ENCODE results near the gene USO1.
"Not testable (repeated sequence)": the region's sequence is repeated elsewhere in the genome, so short reads cannot be mapped to it uniquely, and the experiment has no call there.

The USO1 gene

GRCh38 chr4:75715105-75715799 lies 9.1 kb upstream of the USO1 start:
- H3K9ac ChIP-seq (ENCODE audit: low read length), result no peak overlapping the region
- H3K27ac ChIP-seq (ENCODE audit: low read depth, low read length), result peak overlapping the region; percentile 16
- no peaks in the 10 kb centered on the region for H3K9me3 ChIP-seq (ENCODE audit: low read length)
- no peaks in the 10 kb centered on the region for H3K36me3 ChIP-seq (ENCODE audit: insufficient read depth, low read length)
- H3K4me3 ChIP-seq (ENCODE audit: low read depth in 1 of 2, low read length in 2 of 2), result no peak overlapping the region
- H3K4me1 ChIP-seq (ENCODE audit: insufficient read depth, low read length), result peaks cover 18% of the 10 kb centered on the region
- H3K27me3 ChIP-seq (ENCODE audit: control insufficient read depth in 1 of 2, insufficient read depth in 2 of 2, low read length in 2 of 2), result no peaks in the 10 kb centered on the region

GRCh38 chr4:75716054-75716453 lies 8.3 kb upstream of the USO1 start:
- H3K27me3 ChIP-seq (ENCODE audit: control insufficient read depth in 1 of 2, insufficient read depth in 2 of 2, low read length in 2 of 2); H3K27ac ChIP-seq (ENCODE audit: low read depth, low read length); H3K9ac ChIP-seq (ENCODE audit: low read length); H3K9me3 ChIP-seq (ENCODE audit: low read length); H3K36me3 ChIP-seq (ENCODE audit: insufficient read depth, low read length); H3K4me3 ChIP-seq (ENCODE audit: low read depth in 1 of 2, low read length in 2 of 2): not testable (repeated sequence)
- peaks cover 18% of the 10 kb centered on the region for H3K4me1 ChIP-seq (ENCODE audit: insufficient read depth, low read length)

- H3K9me3 ChIP-seq (ENCODE audit: low read length), result no peaks in the 10 kb centered on the region
- H3K9ac ChIP-seq (ENCODE audit: low read length), result no peak overlapping the region
- H3K27ac ChIP-seq (ENCODE audit: low read depth, low read length), result no peak overlapping the region
- peaks cover 18% of the 10 kb centered on the region for H3K4me1 ChIP-seq (ENCODE audit: insufficient read depth, low read length)
- no peak overlapping the region for H3K4me3 ChIP-seq (ENCODE audit: low read depth in 1 of 2, low read length in 2 of 2)
- no peaks in the 10 kb centered on the region for H3K36me3 ChIP-seq (ENCODE audit: insufficient read depth, low read length)
- no peaks in the 10 kb centered on the region for H3K27me3 ChIP-seq (ENCODE audit: control insufficient read depth in 1 of 2, insufficient read depth in 2 of 2, low read length in 2 of 2)
Observed at GRCh38 chr4:75717408-75717807, 7.0 kb upstream of the USO1 start.

GRCh38 chr4:75718529-75718928 lies 5.8 kb upstream of the USO1 start:
- Histone ChIP-seq H3K9ac (ENCODE audit: low read length) (no peak overlapping the region), H3K4me3 (ENCODE audit: low read depth in 1 of 2, low read length in 2 of 2) (no peak overlapping the region), H3K27ac (ENCODE audit: low read depth, low read length) (no peak overlapping the region), H3K4me1 (ENCODE audit: insufficient read depth, low read length) (peaks cover 25% of the 10 kb centered on the region), H3K27me3 (ENCODE audit: control insufficient read depth in 1 of 2, insufficient read depth in 2 of 2, low read length in 2 of 2) (no peaks in the 10 kb centered on the region), H3K36me3 (ENCODE audit: insufficient read depth, low read length) (no peaks in the 10 kb centered on the region), H3K9me3 (ENCODE audit: low read length) (no peaks in the 10 kb centered on the region)

- Histone ChIP-seq H3K9ac (ENCODE audit: low read length) (no peak overlapping the region), H3K9me3 (ENCODE audit: low read length) (no peaks in the 10 kb centered on the region), H3K36me3 (ENCODE audit: insufficient read depth, low read length) (no peaks in the 10 kb centered on the region), H3K4me3 (ENCODE audit: low read depth in 1 of 2, low read length in 2 of 2) (no peak overlapping the region), H3K4me1 (ENCODE audit: insufficient read depth, low read length) (peaks cover 23% of the 10 kb centered on the region), H3K27me3 (ENCODE audit: control insufficient read depth in 1 of 2, insufficient read depth in 2 of 2, low read length in 2 of 2) (no peaks in the 10 kb centered on the region), H3K27ac (ENCODE audit: low read depth, low read length) (no peak overlapping the region)
Observed at GRCh38 chr4:75722417-75722816, 2.0 kb upstream of the USO1 start.

GRCh38 chr4:75723163-75724065 lies 963 bp upstream of the USO1 start:
- peak overlapping the region; percentile 79 to 94 for H3K4me3 ChIP-seq (ENCODE audit: low read depth in 1 of 2, low read length in 2 of 2)
- peaks cover 27% of the 10 kb centered on the region for H3K4me1 ChIP-seq (ENCODE audit: insufficient read depth, low read length)
- H3K27ac ChIP-seq (ENCODE audit: low read depth, low read length), result peak overlapping the region; percentile 100
- no peaks in the 10 kb centered on the region for H3K27me3 ChIP-seq (ENCODE audit: control insufficient read depth in 1 of 2, insufficient read depth in 2 of 2, low read length in 2 of 2)
- H3K9ac ChIP-seq (ENCODE audit: low read length), result peak overlapping the region; percentile 39
- no peaks in the 10 kb centered on the region for H3K9me3 ChIP-seq (ENCODE audit: low read length)
- H3K36me3 ChIP-seq (ENCODE audit: insufficient read depth, low read length), result no peaks in the 10 kb centered on the region

GRCh38 chr4:75724867-75725724 lies 719 bp downstream of the USO1 start:
- Histone ChIP-seq H3K9me3 (ENCODE audit: low read length) (no peaks in the 10 kb centered on the region), H3K27ac (ENCODE audit: low read depth, low read length) (peak overlapping the region; percentile 100), H3K4me1 (ENCODE audit: insufficient read depth, low read length) (peaks cover 31% of the 10 kb centered on the region), H3K9ac (ENCODE audit: low read length) (peak overlapping the region; percentile 98), H3K4me3 (ENCODE audit: low read depth in 1 of 2, low read length in 2 of 2) (peak overlapping the region; percentile 79 to 94), H3K27me3 (ENCODE audit: control insufficient read depth in 1 of 2, insufficient read depth in 2 of 2, low read length in 2 of 2) (no peaks in the 10 kb centered on the region), H3K36me3 (ENCODE audit: insufficient read depth, low read length) (no peaks in the 10 kb centered on the region)

- not testable (repeated sequence) for H3K36me3 ChIP-seq (ENCODE audit: insufficient read depth, low read length); H3K27me3 ChIP-seq (ENCODE audit: control insufficient read depth in 1 of 2, insufficient read depth in 2 of 2, low read length in 2 of 2); H3K9me3 ChIP-seq (ENCODE audit: low read length)
- H3K4me1 ChIP-seq (ENCODE audit: insufficient read depth, low read length), result peaks cover 35% of the 10 kb centered on the region
- peak overlapping the region; percentile 100 for H3K27ac ChIP-seq (ENCODE audit: low read depth, low read length)
- H3K4me3 ChIP-seq (ENCODE audit: low read depth in 1 of 2, low read length in 2 of 2), result peak overlapping the region; percentile 79 to 94
- peak overlapping the region; percentile 98 for H3K9ac ChIP-seq (ENCODE audit: low read length)
Observed at GRCh38 chr4:75725942-75726538, 1.7 kb downstream of the USO1 start.

GRCh38 chr4:75726577-75726976 lies 2.2 kb downstream of the USO1 start:
- Histone ChIP-seq H3K4me3 (ENCODE audit: low read depth in 1 of 2, low read length in 2 of 2) (peak overlapping the region in 1 of 2 donors; percentile 8), H3K36me3 (ENCODE audit: insufficient read depth, low read length) (no peaks in the 10 kb centered on the region), H3K27me3 (ENCODE audit: control insufficient read depth in 1 of 2, insufficient read depth in 2 of 2, low read length in 2 of 2) (no peaks in the 10 kb centered on the region), H3K4me1 (ENCODE audit: insufficient read depth, low read length) (peaks cover 35% of the 10 kb centered on the region), H3K27ac (ENCODE audit: low read depth, low read length) (peak overlapping the region; percentile 20), H3K9ac (ENCODE audit: low read length) (peak overlapping the region; percentile 41), H3K9me3 (ENCODE audit: low read length) (no peaks in the 10 kb centered on the region)

GRCh38 chr4:75727073-75727472 lies 2.7 kb downstream of the USO1 start:
- H3K27me3 ChIP-seq (ENCODE audit: control insufficient read depth in 1 of 2, insufficient read depth in 2 of 2, low read length in 2 of 2), result no peaks in the 10 kb centered on the region
- H3K4me3 ChIP-seq (ENCODE audit: low read depth in 1 of 2, low read length in 2 of 2), result no peak overlapping the region
- no peaks in the 10 kb centered on the region for H3K9me3 ChIP-seq (ENCODE audit: low read length)
- H3K9ac ChIP-seq (ENCODE audit: low read length), result peak overlapping the region; percentile 41
- no peaks in the 10 kb centered on the region for H3K36me3 ChIP-seq (ENCODE audit: insufficient read depth, low read length)
- peak overlapping the region; percentile 20 for H3K27ac ChIP-seq (ENCODE audit: low read depth, low read length)
- H3K4me1 ChIP-seq (ENCODE audit: insufficient read depth, low read length), result peaks cover 35% of the 10 kb centered on the region

GRCh38 chr4:75729836-75730235 lies 5.5 kb downstream of the USO1 start:
- H3K9ac ChIP-seq (ENCODE audit: low read length), result no peak overlapping the region
- no peak overlapping the region for H3K4me3 ChIP-seq (ENCODE audit: low read depth in 1 of 2, low read length in 2 of 2)
- no peaks in the 10 kb centered on the region for H3K9me3 ChIP-seq (ENCODE audit: low read length)
- no peaks in the 10 kb centered on the region for H3K36me3 ChIP-seq (ENCODE audit: insufficient read depth, low read length)
- H3K27me3 ChIP-seq (ENCODE audit: control insufficient read depth in 1 of 2, insufficient read depth in 2 of 2, low read length in 2 of 2), result no peaks in the 10 kb centered on the region
- peaks cover 25% of the 10 kb centered on the region for H3K4me1 ChIP-seq (ENCODE audit: insufficient read depth, low read length)
- H3K27ac ChIP-seq (ENCODE audit: low read depth, low read length), result peak overlapping the region; percentile 24
